Fibroblast of lung (primary cell): ENCODE data around the gene SPOCK1. TPM values are rescaled to one million over a fixed set of nuclear protein-coding genes. Genes with fewer than 3 reads are reported as not detected.

ENCODE experiments used
- DNase-seq, 2 donors: peaks; one replicate each; pipeline versions ENCODE4 v3.0.0 to v3.0.0-alpha.2; 2010; ENCODE audit warnings: low read depth in 2 of 2
- H2AFZ ChIP-seq: 2 replicates; pipeline ENCODE4 v1.5.1; 2012; ENCODE audit warnings: low read length, control low read depth, inconsistent platforms
- H3K27ac ChIP-seq: 2 replicates; pipeline ENCODE4 v1.5.1; 2011; ENCODE audit warnings: low read length, control low read depth; ENCODE audit not compliant: insufficient read depth
- H3K27me3 ChIP-seq: 2 replicates; pipeline ENCODE4 v1.5.1; 2011; ENCODE audit warnings: mild to moderate bottlenecking, low read length; ENCODE audit not compliant: control insufficient read depth, insufficient read depth
- H3K36me3 ChIP-seq: 2 replicates; pipeline ENCODE4 v1.5.1; 2011; ENCODE audit warnings: low read length; ENCODE audit not compliant: control insufficient read depth, insufficient read depth
- H3K4me1 ChIP-seq: 2 replicates; pipeline ENCODE4 v1.5.1; 2011; ENCODE audit warnings: low read length; ENCODE audit not compliant: control insufficient read depth, insufficient read depth; ENCODE audit errors: extremely low read depth
- H3K4me2 ChIP-seq: 2 replicates; pipeline ENCODE4 v1.5.1; 2011; ENCODE audit warnings: low read length, control low read depth; ENCODE audit not compliant: insufficient read depth; ENCODE audit errors: extremely low read depth
- H3K4me3 ChIP-seq, 4 experiments: fragments of 200-600 bp in 1 of 4; sonication (generic) in 1 of 4; replicated peaks in 1 of 4; 2 replicates each; pipeline ENCODE4 v1.5.1; 2011 to 2016; ENCODE audit warnings: low read length in 4 of 4, low read depth in 3 of 4, mild to moderate bottlenecking in 3 of 4, control low read depth in 2 of 4, inconsistent platforms in 1 of 4, mixed read lengths in 1 of 4; ENCODE audit not compliant: insufficient read depth in 1 of 4; ENCODE audit errors: control extremely low read depth in 1 of 4
- H3K79me2 ChIP-seq: 2 replicates; pipeline ENCODE4 v1.5.1; 2012; ENCODE audit warnings: mild to moderate bottlenecking, low read length, inconsistent platforms; ENCODE audit not compliant: control insufficient read depth, insufficient read depth
- H3K9ac ChIP-seq: 2 replicates; pipeline ENCODE4 v1.5.1; 2011; ENCODE audit warnings: mild to moderate bottlenecking, low read length, control low read depth; ENCODE audit not compliant: insufficient read depth
- H3K9me3 ChIP-seq: 2 replicates; pipeline ENCODE4 v1.5.1; 2012; ENCODE audit warnings: low read depth, low read length; ENCODE audit not compliant: control insufficient read depth, insufficient read depth
- H4K20me1 ChIP-seq: 2 replicates; pipeline ENCODE4 v1.5.1; 2011; ENCODE audit warnings: low read length; ENCODE audit not compliant: control insufficient read depth, insufficient read depth; ENCODE audit errors: extremely low read depth
- CTCF ChIP-seq, 2 donors: IDR thresholded peaks in 1 of 2; conservative IDR thresholded peaks in 1 of 2; 1 replicate in 1 of 2; 2 replicates in 1 of 2; pipeline ENCODE4 v1.5.1; 2011 to 2012; ENCODE audit warnings: low read length in 2 of 2, control low read depth in 1 of 2, inconsistent platforms in 1 of 2, low read depth in 1 of 2, mild to moderate bottlenecking in 1 of 2
- EZH2 ChIP-seq: IDR thresholded peaks from 2 replicates; pipeline ENCODE4 v1.5.1; 2012; ENCODE audit warnings: low read length, control low read depth, mild to moderate bottlenecking; ENCODE audit errors: missing control alignments
- polyA plus RNA-seq, 2 donors: library from polyadenylated mRNA; depleted of rRNA in 1 of 2; stranded (reverse) in 1 of 2; unstranded in 1 of 2; fragments of >200 nt; gene quantifications; 2 replicates each; pipeline ENCODE4 v1.2.1, GENCODE V29; 2011 to 2012; ENCODE audit warnings: missing spikeins in 1 of 2
- total RNA-seq: library from RNA; depleted of rRNA; stranded (reverse); fragments of >200 nt; gene quantifications from 2 replicates; pipeline ENCODE4 v1.2.1, GENCODE V29; 2014

The SPOCK1 gene
- total and polyA plus RNA-seq, 2 donors (not counting 1 experiment from before 2014, with no cell fraction given) = 11.1 to 34.9 TPM

DNA sequence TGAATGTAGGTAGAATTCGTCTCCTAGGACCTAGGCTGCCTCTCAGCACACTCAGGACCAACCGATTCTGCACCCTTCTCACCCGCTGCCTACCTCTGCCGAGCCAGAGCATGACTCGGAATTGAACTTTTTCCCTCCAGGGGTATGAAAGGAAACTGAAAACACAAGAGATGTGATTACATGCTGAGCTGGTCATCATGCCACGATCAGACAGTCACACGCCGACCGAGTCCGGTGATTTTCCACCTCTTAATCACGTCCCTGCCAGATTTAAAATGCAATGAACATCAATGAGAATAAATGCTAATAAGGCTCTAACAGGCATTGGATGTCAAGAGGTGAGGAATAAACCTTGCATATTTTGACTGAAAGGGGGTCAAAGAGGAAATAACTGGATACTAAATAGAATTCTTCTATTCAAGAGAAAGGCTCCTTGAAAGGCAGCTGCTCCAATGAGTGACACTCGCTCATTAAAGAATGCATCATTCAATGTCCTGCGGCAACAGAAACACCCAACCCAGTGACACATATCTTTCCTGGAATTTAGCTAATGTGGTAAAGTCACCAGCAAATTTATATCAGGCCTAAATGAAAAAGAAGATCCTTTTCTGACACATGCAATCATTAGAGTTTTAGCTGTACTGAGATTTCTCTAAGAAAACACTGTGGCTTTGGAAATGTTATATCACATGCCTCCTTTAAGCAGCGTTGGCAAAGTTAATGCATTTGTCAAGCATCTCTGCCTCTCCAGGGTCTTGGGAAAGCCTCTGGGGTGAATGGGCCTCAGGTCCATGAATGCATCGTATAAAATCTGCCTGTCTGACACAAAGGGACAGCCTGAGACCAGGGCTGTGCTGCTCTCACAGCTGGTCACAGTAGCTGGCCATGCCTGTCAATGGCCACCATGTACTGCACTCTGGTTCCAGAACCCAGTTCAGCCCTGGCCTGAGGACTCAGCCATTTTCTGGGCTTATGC is 128.7 kb downstream of the SPOCK1 start:
- Histone ChIP-seq H3K4me1 (no peaks in the 10 kb centered on the region), H4K20me1 (no peaks in the 10 kb centered on the region), H2AFZ (no peak overlapping the region), H3K27me3 (no peaks in the 10 kb centered on the region), H3K36me3 (no peaks in the 10 kb centered on the region), H3K4me2 (no peak overlapping the region), H3K79me2 (no peaks in the 10 kb centered on the region), H3K9ac (no peak overlapping the region), H3K4me3 (no peak overlapping the region), H3K9me3 (no peaks in the 10 kb centered on the region), H3K27ac (no peak overlapping the region)
- DNase-seq = peak in 1 of 2 donors; percentile 71
- TF ChIP-seq CTCF (conservative IDR thresholded peaks at IDR 0.05 in 1 of 2, IDR thresholded peaks at IDR 0.05 in 1 of 2; ENCODE audit: low read depth in 1 of 2, low read length in 2 of 2) (no peak), EZH2 (no peak)

DNA sequence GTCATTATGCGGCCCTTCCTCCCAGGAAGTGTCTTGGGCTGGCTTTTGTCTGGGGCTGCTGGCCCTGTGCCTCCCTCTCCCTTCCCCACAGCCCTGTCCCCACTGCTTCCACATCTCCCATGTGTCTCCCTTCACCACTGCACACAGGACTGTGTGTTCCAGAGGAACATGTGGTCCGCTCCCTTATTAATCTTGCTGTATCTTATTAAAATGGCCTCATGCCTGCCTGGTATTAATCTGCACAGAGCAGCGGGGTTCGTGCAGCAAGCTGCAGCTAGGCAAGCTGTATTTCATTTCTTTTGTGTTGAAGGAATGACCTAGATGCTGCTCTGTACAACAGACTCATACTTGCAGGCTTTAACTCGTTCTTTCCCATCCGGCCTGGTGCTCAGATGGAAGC is 130.5 kb downstream of the SPOCK1 start:
- Histone ChIP-seq H3K27ac (no peak overlapping the region), H3K9me3 (no peaks in the 10 kb centered on the region), H3K4me3 (no peak overlapping the region), H3K4me1 (no peaks in the 10 kb centered on the region), H2AFZ (no peak overlapping the region), H3K27me3 (no peaks in the 10 kb centered on the region), H3K36me3 (no peaks in the 10 kb centered on the region), H3K4me2 (no peak overlapping the region), H4K20me1 (no peaks in the 10 kb centered on the region), H3K79me2 (no peaks in the 10 kb centered on the region), H3K9ac (no peak overlapping the region)
- no peak for DNase-seq
- TF ChIP-seq CTCF (conservative IDR thresholded peaks at IDR 0.05 in 1 of 2, IDR thresholded peaks at IDR 0.05 in 1 of 2; ENCODE audit: low read depth in 1 of 2, low read length in 2 of 2) = no peak
- TF ChIP-seq EZH2 = no peak

GRCh38 chr5:137367951-137368350 is 131.2 kb downstream of the SPOCK1 start:
- Histone ChIP-seq H3K27ac (no peak overlapping the region), H3K27me3 (no peaks in the 10 kb centered on the region)

More at GRCh38 chr5:137367951-137368350, 131.2 kb downstream of the SPOCK1 start:
- H2AFZ ChIP-seq = no peak overlapping the region
- H3K4me1 ChIP-seq = no peaks in the 10 kb centered on the region
- H3K79me2 ChIP-seq = no peaks in the 10 kb centered on the region
- no peak for DNase-seq
- no peak overlapping the region for H3K4me2 ChIP-seq
- no peaks in the 10 kb centered on the region for H3K36me3 ChIP-seq
- H3K9ac ChIP-seq = no peak overlapping the region
- H3K4me3 ChIP-seq = no peak overlapping the region
- TF ChIP-seq CTCF (conservative IDR thresholded peaks at IDR 0.05 in 1 of 2, IDR thresholded peaks at IDR 0.05 in 1 of 2; ENCODE audit: low read depth in 1 of 2, low read length in 2 of 2) (no peak), EZH2 (no peak)
- H3K9me3 ChIP-seq = no peaks in the 10 kb centered on the region
- H4K20me1 ChIP-seq = no peaks in the 10 kb centered on the region
